Brain microvascular endothelial cell (primary cell): ENCODE data around the gene DPH7.
"Not testable (repeated sequence)": the region's sequence is repeated elsewhere in the genome, so short reads cannot be mapped to it uniquely, and the experiment has no call there.

Experiments used
- DNase-seq: peaks from one replicate; pipeline ENCODE4 v3.0.0-alpha.2; 2020
- H3K27ac ChIP-seq: fragments of 250-450 bp; sonication (Bioruptor Pico); 2 replicates; pipeline ENCODE4 v1.5.1; 2020; ENCODE audit warnings: mild to moderate bottlenecking, moderate library complexity
- H3K27me3 ChIP-seq: fragments of 250-450 bp; sonication (Bioruptor Pico); replicated peaks from 2 replicates; pipeline ENCODE4 v1.5.1; 2020; ENCODE audit warnings: mild to moderate bottlenecking
- H3K36me3 ChIP-seq: fragments of 250-450 bp; sonication (Bioruptor Pico); replicated peaks from 2 replicates; pipeline ENCODE4 v1.5.1; 2020; ENCODE audit warnings: mild to moderate bottlenecking
- H3K4me3 ChIP-seq: 2 replicates; pipeline ENCODE4 v1.5.1; 2011; ENCODE audit warnings: low read depth, mild to moderate bottlenecking, control low read depth, low read length, moderate library complexity
- CTCF ChIP-seq: IDR thresholded peaks from 2 replicates; pipeline ENCODE4 v1.5.1; 2011; ENCODE audit warnings: low read depth, mild to moderate bottlenecking, moderate library complexity, low read length, control low read depth, inconsistent platforms; ENCODE audit errors: missing control alignments
- in situ Hi-C: cut with HindIII; loops from 2 replicates; pipeline ENCODE4 v1.10.0; 2017; ENCODE audit warnings: low sequenced_read_pairs, low pct_ligation_motif_present

Gene DPH7

GRCh38 chr9:137516144-137516917 is 62.4 kb downstream of the DPH7 start:
- in situ Hi-C loops: no loop called here
- no peak for DNase-seq
- Histone ChIP-seq H3K36me3 (no peaks in the 10 kb centered on the region), H3K27ac (no peak overlapping the region), H3K4me3 (no peak overlapping the region), H3K27me3 (no peaks in the 10 kb centered on the region)
- no peak for TF ChIP-seq CTCF

- no peak overlapping the region for H3K27ac ChIP-seq
- in situ Hi-C loops: no loop called here
- H3K4me3 ChIP-seq: no peak overlapping the region
- no peaks in the 10 kb centered on the region for H3K27me3 ChIP-seq
- H3K36me3 ChIP-seq: no peaks in the 10 kb centered on the region
- no peak for DNase-seq
- no peak for TF ChIP-seq CTCF
Measured at GRCh38 chr9:137515338-137515724, 63.4 kb downstream of the DPH7 start.

GRCh38 chr9:137514691-137515337 is 63.9 kb downstream of the DPH7 start:
- H3K4me3 ChIP-seq: no peak overlapping the region
- no peak for TF ChIP-seq CTCF
- in situ Hi-C loops: no loop called here
- H3K36me3 ChIP-seq: no peaks in the 10 kb centered on the region
- H3K27ac ChIP-seq: no peak overlapping the region
- H3K27me3 ChIP-seq: no peaks in the 10 kb centered on the region
- DNase-seq: no peak

- H3K27me3 ChIP-seq, DNase-seq, in situ Hi-C loops, H3K27ac ChIP-seq, H3K4me3 ChIP-seq, H3K36me3 ChIP-seq: not testable (repeated sequence)
Measured at GRCh38 chr9:137513801-137514570, 64.7 kb downstream of the DPH7 start.

GRCh38 chr9:137513136-137513535 is 65.6 kb downstream of the DPH7 start:
- H3K4me3 ChIP-seq, in situ Hi-C loops, H3K27me3 ChIP-seq, H3K36me3 ChIP-seq, H3K27ac ChIP-seq, DNase-seq: not testable (repeated sequence)

GRCh38 chr9:137511758-137512463 is 66.8 kb downstream of the DPH7 start:
- DNase-seq: no peak
- Histone ChIP-seq H3K4me3 (no peak overlapping the region), H3K27me3 (no peaks in the 10 kb centered on the region), H3K27ac (no peak overlapping the region), H3K36me3 (no peaks in the 10 kb centered on the region)
- no peak for TF ChIP-seq CTCF
- in situ Hi-C loops: no loop called here

GRCh38 chr9:137511126-137511525 is 67.6 kb downstream of the DPH7 start:
- H3K27me3 ChIP-seq, in situ Hi-C loops, DNase-seq, H3K4me3 ChIP-seq, H3K36me3 ChIP-seq, H3K27ac ChIP-seq: not testable (repeated sequence)
